ENCODE measurements around the gene GCAT. TPM values are rescaled to one million over a fixed set of nuclear protein-coding genes. Genes with fewer than 3 reads are reported as not detected.
A peak's percentile ranks its signal among the peaks of the same experiment; 100 is the strongest.

The GCAT gene
- polyA plus RNA-seq, 1 of the 3 experiments (the other 2 are of a cell fraction): 24.2 TPM

- ChIA-PET POLR2A (no interaction called here), CTCF (interaction anchor here (1.0 kb wide), 1 partner anchor 41 kb away, joined by 3 read pairs; the partner anchor contains the start of gene GCAT)
- Histone ChIP-seq H2AFZ (ENCODE audit: low read depth) (no peak overlapping the region), H3K79me2 (ENCODE audit: insufficient read depth) (no peaks in the 10 kb centered on the region), H3F3A (replicated peaks; ENCODE audit: insufficient read depth) (peaks cover 4% of the 10 kb centered on the region), H3K9me3 (no peaks in the 10 kb centered on the region), H3K27ac (ENCODE audit: low read depth in 2 of 2, low read length in 1 of 2) (no peak overlapping the region), H3K4me2 (no peak overlapping the region), H3K4me3 (ENCODE audit: low read depth in 2 of 2, low read length in 1 of 2) (no peak overlapping the region), H3K27me3 (ENCODE audit: insufficient read depth) (no peaks in the 10 kb centered on the region), H3K9me2 (no peaks in the 10 kb centered on the region), H3K36me3 (replicated peaks in 1 of 2; ENCODE audit: control insufficient read depth in 1 of 2, insufficient read depth in 2 of 2, low read length in 1 of 2) (peaks cover 3 to 27% of the 10 kb centered on the region in 2 experiments), H3K9ac (no peak overlapping the region), H3K4me1 (ENCODE audit: control insufficient read depth in 1 of 2, insufficient read depth in 2 of 2, low read depth in 1 of 2, low read length in 1 of 2) (no peaks in the 10 kb centered on the region), H4K20me1 (ENCODE audit: insufficient read depth) (0 out of 2 replicates have a peak, but pooled peaks cover 4% of the 10 kb centered on the region)
- WGBS (ENCODE audit: low lambda C conversion rate): 96% methylated on average over 4 of the region's 8 CpGs
- DNase-seq: no peak
- TF ChIP-seq POLR2AphosphoS5 (IDR thresholded peaks at IDR 0.05; ENCODE audit: low read depth, low read length) (no peak), PBX3 (IDR thresholded peaks at IDR 0.05) (no peak), EZH2phosphoT487 (IDR thresholded peaks at IDR 0.05; ENCODE audit: borderline replicate concordance, low read depth) (no peak), JUND (IDR thresholded peaks at IDR 0.05) (no peak), EP300 (IDR thresholded peaks at IDR 0.05; ENCODE audit: borderline replicate concordance in 1 of 2, low read depth in 1 of 2, low read length in 1 of 2) (no peak)
Observed at GRCh38 chr22:37765953-37766576, 41.7 kb upstream of the GCAT start.

GRCh38 chr22:37768273-37768672, 39.5 kb upstream of the GCAT start:
- CTCF ChIA-PET: interaction anchor here (0.7 to 1.3 kb wide), 4 partner anchors 12 to 30 kb away, joined by 3 to 5 read pairs (median 3); no protein-coding TSS in a partner anchor

More at GRCh38 chr22:37768273-37768672, 39.5 kb upstream of the GCAT start:
- H3K9me2 ChIP-seq: no peaks in the 10 kb centered on the region
- TF ChIP-seq GABPA (IDR thresholded peaks at IDR 0.05; ENCODE audit: low read depth): no peak
- peak; percentile 43 for TF ChIP-seq CTCF (IDR thresholded peaks at IDR 0.05)
- H3K4me1 ChIP-seq (ENCODE audit: control insufficient read depth in 1 of 2, insufficient read depth in 2 of 2, low read depth in 1 of 2, low read length in 1 of 2): no peaks in the 10 kb centered on the region
- no peaks in the 10 kb centered on the region for H4K20me1 ChIP-seq (ENCODE audit: insufficient read depth)
- peaks cover 4% of the 10 kb centered on the region for H3F3A ChIP-seq (replicated peaks; ENCODE audit: insufficient read depth)
- WGBS (ENCODE audit: low lambda C conversion rate): 100% methylated on average over 3 of the region's 3 CpGs
- H3K27ac ChIP-seq (ENCODE audit: low read depth in 2 of 2, low read length in 1 of 2): no peak overlapping the region
- no peaks in the 10 kb centered on the region for H3K9me3 ChIP-seq
- peak; percentile 57 for DNase-seq
- no peak overlapping the region for H2AFZ ChIP-seq (ENCODE audit: low read depth)
- H3K9ac ChIP-seq: no peak overlapping the region
- H3K79me2 ChIP-seq (ENCODE audit: insufficient read depth): no peaks in the 10 kb centered on the region
- POLR2A ChIA-PET: interaction anchor here (2.4 kb wide), 1 partner anchor 10 kb away, joined by 6 read pairs; no protein-coding TSS in a partner anchor
- H3K4me3 ChIP-seq (ENCODE audit: low read depth in 2 of 2, low read length in 1 of 2): no peak overlapping the region
- H3K36me3 ChIP-seq (replicated peaks in 1 of 2; ENCODE audit: control insufficient read depth in 1 of 2, insufficient read depth in 2 of 2, low read length in 1 of 2): peaks cover 5 to 43% of the 10 kb centered on the region in 2 experiments
- H3K4me2 ChIP-seq: no peak overlapping the region
- H3K27me3 ChIP-seq (ENCODE audit: insufficient read depth): no peaks in the 10 kb centered on the region
